Measurements from ENCODE around the gene KIF16B.

Gene KIF16B

GRCh38 chr20:16580147-16580546 lies 6.9 kb upstream of the KIF16B start:
- H3K9ac ChIP-seq = no peak overlapping the region
- peak overlapping the region; percentile 75 for H3K27ac ChIP-seq
- H3K4me3 ChIP-seq (ENCODE audit: low read depth, low read length) = no peak overlapping the region
- H3K79me2 ChIP-seq = no peaks in the 10 kb centered on the region
- H3K36me3 ChIP-seq (ENCODE audit: control insufficient read depth, insufficient read depth, low read length) = no peaks in the 10 kb centered on the region
- no peaks in the 10 kb centered on the region for H3K9me3 ChIP-seq (ENCODE audit: control insufficient read depth, low read length)
- peak overlapping the region; percentile 63 for H2AFZ ChIP-seq
- H3K4me1 ChIP-seq = peaks cover 36% of the 10 kb centered on the region
- no peaks in the 10 kb centered on the region for H3K27me3 ChIP-seq (ENCODE audit: control insufficient read depth, insufficient read depth, low read length)
- no peak for TF ChIP-seq CTCF (IDR thresholded peaks at IDR 0.05)
- H3K4me2 ChIP-seq (ENCODE audit: low read length) = peak overlapping the region; percentile 29

GRCh38 chr20:16576219-16576618 lies 3.0 kb upstream of the KIF16B start:
- Histone ChIP-seq H3K36me3 (ENCODE audit: control insufficient read depth, insufficient read depth, low read length) (no peaks in the 10 kb centered on the region), H3K4me1 (peaks cover 32% of the 10 kb centered on the region), H3K9me3 (ENCODE audit: control insufficient read depth, low read length) (no peaks in the 10 kb centered on the region), H2AFZ (peak overlapping the region; percentile 81), H3K4me2 (ENCODE audit: low read length) (peak overlapping the region; percentile 68), H3K4me3 (ENCODE audit: low read depth, low read length) (peak overlapping the region; percentile 66), H3K9ac (no peak overlapping the region), H3K27ac (peak overlapping the region; percentile 93), H3K27me3 (ENCODE audit: control insufficient read depth, insufficient read depth, low read length) (no peaks in the 10 kb centered on the region), H3K79me2 (peaks cover 14% of the 10 kb centered on the region)
- TF ChIP-seq CTCF (IDR thresholded peaks at IDR 0.05) = no peak

GRCh38 chr20:16575390-16576140 lies 2.3 kb upstream of the KIF16B start:
- peak overlapping the region; percentile 81 for H2AFZ ChIP-seq
- H3K27me3 ChIP-seq (ENCODE audit: control insufficient read depth, insufficient read depth, low read length) = no peaks in the 10 kb centered on the region
- H3K4me1 ChIP-seq = peaks cover 32% of the 10 kb centered on the region
- H3K27ac ChIP-seq = peak overlapping the region; percentile 93
- H3K9me3 ChIP-seq (ENCODE audit: control insufficient read depth, low read length) = no peaks in the 10 kb centered on the region
- H3K4me2 ChIP-seq (ENCODE audit: low read length) = peak overlapping the region; percentile 68
- TF ChIP-seq CTCF (IDR thresholded peaks at IDR 0.05) = no peak
- H3K4me3 ChIP-seq (ENCODE audit: low read depth, low read length) = peak overlapping the region; percentile 66
- no peak overlapping the region for H3K9ac ChIP-seq
- H3K36me3 ChIP-seq (ENCODE audit: control insufficient read depth, insufficient read depth, low read length) = no peaks in the 10 kb centered on the region
- peaks cover 20% of the 10 kb centered on the region for H3K79me2 ChIP-seq

GRCh38 chr20:16574656-16575355 lies 1.6 kb upstream of the KIF16B start:
- H3K4me1 ChIP-seq = peaks cover 25% of the 10 kb centered on the region

More at GRCh38 chr20:16574656-16575355, 1.6 kb upstream of the KIF16B start:
- Histone ChIP-seq H3K4me3 (ENCODE audit: low read depth, low read length) (peak overlapping the region; percentile 66), H2AFZ (peak overlapping the region; percentile 81), H3K9me3 (ENCODE audit: control insufficient read depth, low read length) (no peaks in the 10 kb centered on the region), H3K4me2 (ENCODE audit: low read length) (peak overlapping the region; percentile 68), H3K27ac (peak overlapping the region; percentile 93), H3K79me2 (peaks cover 25% of the 10 kb centered on the region), H3K27me3 (ENCODE audit: control insufficient read depth, insufficient read depth, low read length) (no peaks in the 10 kb centered on the region), H3K9ac (peak overlapping the region; percentile 8), H3K36me3 (ENCODE audit: control insufficient read depth, insufficient read depth, low read length) (no peaks in the 10 kb centered on the region)
- TF ChIP-seq CTCF (IDR thresholded peaks at IDR 0.05) = no peak

Data from parathyroid adenoma (tissue), 2 donors.